DMS79 treated with DMSO at 0.1 percent for 48 hours (cell line): ENCODE data around the gene RPAIN.

Source experiments
- DNase-seq: peaks from one replicate; lab custom pipeline; 2025; lab: John Stamatoyannopoulos, UW

Gene RPAIN

GRCh38 chr17:5419959-5420653 lies at the start of gene RPAIN:
TSS of gene RPAIN (plus strand) at chr17:5420182. CDS start at chr17:5420211, 29 bp downstream.
- DNase-seq, result peak; percentile 92

- no peak for DNase-seq
Measured at GRCh38 chr17:5370411-5370810, 49.6 kb upstream of the RPAIN start.

- no peak for DNase-seq
Measured at GRCh38 chr17:5373112-5373511, 46.9 kb upstream of the RPAIN start.

GRCh38 chr17:5378566-5379207 lies 41.3 kb upstream of the RPAIN start:
- DNase-seq, result no peak

GRCh38 chr17:5379351-5380107 lies 40.5 kb upstream of the RPAIN start:
- no peak for DNase-seq

GRCh38 chr17:5380491-5381135 lies 39.4 kb upstream of the RPAIN start:
- no peak for DNase-seq

GRCh38 chr17:5381542-5381941 lies 38.4 kb upstream of the RPAIN start:
- no peak for DNase-seq

GRCh38 chr17:5391678-5392077 lies 28.3 kb upstream of the RPAIN start:
- no peak for DNase-seq

GRCh38 chr17:5396612-5397011 lies 23.4 kb upstream of the RPAIN start:
- DNase-seq, result no peak

- no peak for DNase-seq
Measured at GRCh38 chr17:5399767-5400166, 20.2 kb upstream of the RPAIN start.

GRCh38 chr17:5405400-5405799 lies 14.6 kb upstream of the RPAIN start:
- DNase-seq, result no peak

- DNase-seq, result no peak
Measured at GRCh38 chr17:5408186-5408585, 11.8 kb upstream of the RPAIN start.

GRCh38 chr17:5410594-5411272 lies 9.2 kb upstream of the RPAIN start:
- no peak for DNase-seq

GRCh38 chr17:5413682-5414081 lies 6.3 kb upstream of the RPAIN start:
- no peak for DNase-seq

- DNase-seq, result no peak
Measured at GRCh38 chr17:5416901-5417300, 3.1 kb upstream of the RPAIN start.

- peak; percentile 59 for DNase-seq
Measured at GRCh38 chr17:5418858-5419355, 1.1 kb upstream of the RPAIN start.

GRCh38 chr17:5419356-5419958 lies 525 bp upstream of the RPAIN start, which contains the start of gene NUP88:
TSS of gene NUP88 (minus strand) at chr17:5419662. CDS start at chr17:5419650, 12 bp downstream.
- peak; percentile 97 for DNase-seq

- no peak for DNase-seq
Measured at GRCh38 chr17:5422505-5422904, 2.5 kb downstream of the RPAIN start.

- DNase-seq, result no peak
Measured at GRCh38 chr17:5424909-5425308, 4.9 kb downstream of the RPAIN start.

GRCh38 chr17:5425826-5426225 lies 5.8 kb downstream of the RPAIN start:
- no peak for DNase-seq

GRCh38 chr17:5429191-5429887 lies 9.4 kb downstream of the RPAIN start:
- DNase-seq, result no peak
